ENCODE data around the gene MYO1A. TPM values are rescaled to one million over a fixed set of nuclear protein-coding genes. Genes with fewer than 3 reads are reported as not detected.

Gene MYO1A
- total RNA-seq, 1 donor, result under 0.01 TPM

GRCh38 chr12:56999456-56999855, 50.5 kb downstream of the MYO1A start:
- H3K4me3 ChIP-seq (ENCODE audit: low read depth, low read length), result no peak overlapping the region
- no peak for DNase-seq (ENCODE audit: low read depth)
- TF ChIP-seq CTCF (IDR thresholded peaks at IDR 0.05; ENCODE audit: insufficient read depth, low read depth, low read length), result no peak

- H3K4me3 ChIP-seq (ENCODE audit: low read depth, low read length), result no peak overlapping the region
- TF ChIP-seq CTCF (IDR thresholded peaks at IDR 0.05; ENCODE audit: insufficient read depth, low read depth, low read length), result no peak
- no peak for DNase-seq (ENCODE audit: low read depth)
These were observed 50.9 kb downstream of the MYO1A start for GRCh38 chr12:56998981-56999380.

- no peak overlapping the region for H3K4me3 ChIP-seq (ENCODE audit: low read depth, low read length)
- DNase-seq (ENCODE audit: low read depth), result no peak
- no peak for TF ChIP-seq CTCF (IDR thresholded peaks at IDR 0.05; ENCODE audit: insufficient read depth, low read depth, low read length)
These were observed 51.6 kb downstream of the MYO1A start for GRCh38 chr12:56998316-56998715.

GRCh38 chr12:56996793-56997545, 53.0 kb downstream of the MYO1A start:
- H3K4me3 ChIP-seq (ENCODE audit: low read depth, low read length), result no peak overlapping the region
- DNase-seq (ENCODE audit: low read depth), result no peak

GRCh38 chr12:56995930-56996496, 53.9 kb downstream of the MYO1A start:
- no peak overlapping the region for H3K4me3 ChIP-seq (ENCODE audit: low read depth, low read length)
- no peak for TF ChIP-seq CTCF (IDR thresholded peaks at IDR 0.05; ENCODE audit: insufficient read depth, low read depth, low read length)
- DNase-seq (ENCODE audit: low read depth), result no peak

More at GRCh38 chr12:56996793-56997545, 53.0 kb downstream of the MYO1A start:
- no peak for TF ChIP-seq CTCF (IDR thresholded peaks at IDR 0.05; ENCODE audit: insufficient read depth, low read depth, low read length)

- no peak for DNase-seq (ENCODE audit: low read depth)
- H3K4me3 ChIP-seq (ENCODE audit: low read depth, low read length), result no peak overlapping the region
- TF ChIP-seq CTCF (IDR thresholded peaks at IDR 0.05; ENCODE audit: insufficient read depth, low read depth, low read length), result no peak
These were observed 54.6 kb downstream of the MYO1A start for GRCh38 chr12:56995201-56995929.
